NCI-H748 (cell line): Measurements from ENCODE around the gene PCK2.
A peak's percentile ranks its signal among the peaks of the same experiment; 100 is the strongest.

Experiments
- DNase-seq: peaks from one replicate; lab custom pipeline; 2025; ENCODE audit not compliant: unreplicated experiment; lab: John Stamatoyannopoulos, UW

PCK2 gene

DNA sequence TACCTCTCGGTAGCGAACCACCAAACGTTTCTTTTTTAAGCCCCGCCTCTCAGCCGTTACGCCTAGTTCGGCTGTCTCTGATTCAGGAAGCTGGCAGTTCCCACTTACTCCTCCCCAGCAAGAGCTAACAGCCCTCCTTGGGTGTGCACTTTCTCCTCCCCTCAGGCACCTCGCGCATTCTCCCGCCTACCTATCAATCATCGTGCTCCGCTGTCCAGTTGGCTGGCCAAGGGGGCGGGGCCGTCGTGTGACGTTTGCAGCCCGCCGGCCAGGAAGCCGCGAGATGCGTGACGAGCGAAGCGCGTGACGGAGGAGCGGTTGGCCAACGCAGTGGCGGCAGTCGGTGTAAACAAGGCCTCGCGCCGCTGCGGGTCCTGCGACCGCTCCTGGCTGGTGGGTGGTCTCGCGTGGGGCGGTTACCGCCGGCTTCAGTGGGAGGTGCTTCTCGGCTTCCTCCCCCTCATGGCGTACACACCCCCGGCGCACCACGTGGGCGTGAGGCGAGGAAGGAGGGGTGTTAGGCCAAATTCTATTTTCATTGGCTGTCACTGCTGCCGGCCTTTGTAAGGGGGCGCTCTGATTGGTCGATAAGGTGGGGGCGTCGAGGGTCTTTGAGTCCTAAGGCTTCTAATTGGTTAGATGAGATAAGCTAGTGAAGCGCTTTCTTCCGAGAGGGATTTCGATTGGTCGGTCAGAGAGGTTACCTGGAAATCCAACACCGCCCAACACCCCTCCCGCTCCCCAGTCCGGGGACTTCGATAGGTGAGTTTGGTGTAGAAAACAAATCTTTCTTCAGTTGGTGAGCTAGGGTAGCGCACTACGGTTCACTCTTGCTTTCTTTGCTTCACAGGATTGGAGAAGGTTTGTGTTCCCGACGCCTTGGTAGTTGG, 20.7 kb downstream of the PCK2 start, which contains the start of the genes DCAF11 and NRL:
TSS of gene DCAF11 (plus strand) at position 246 of the 890 bp plus-strand sequence. CDS start 818 bp downstream, outside the sequence.
TSS of gene NRL (minus strand) at position 418 of the 890 bp plus-strand sequence. CDS start 32,101 bp downstream, outside the sequence.
- DNase-seq = peak; percentile 99

GRCh38 chr14:24115422-24116127, 21.5 kb downstream of the PCK2 start:
- no peak for DNase-seq

- DNase-seq = no peak
These were observed 22.2 kb downstream of the PCK2 start for GRCh38 chr14:24116128-24116814.

- DNase-seq = no peak
These were observed 23.1 kb downstream of the PCK2 start for GRCh38 chr14:24117179-24117578.

GRCh38 chr14:24119691-24120090, 25.6 kb downstream of the PCK2 start:
- DNase-seq = no peak

DNA sequence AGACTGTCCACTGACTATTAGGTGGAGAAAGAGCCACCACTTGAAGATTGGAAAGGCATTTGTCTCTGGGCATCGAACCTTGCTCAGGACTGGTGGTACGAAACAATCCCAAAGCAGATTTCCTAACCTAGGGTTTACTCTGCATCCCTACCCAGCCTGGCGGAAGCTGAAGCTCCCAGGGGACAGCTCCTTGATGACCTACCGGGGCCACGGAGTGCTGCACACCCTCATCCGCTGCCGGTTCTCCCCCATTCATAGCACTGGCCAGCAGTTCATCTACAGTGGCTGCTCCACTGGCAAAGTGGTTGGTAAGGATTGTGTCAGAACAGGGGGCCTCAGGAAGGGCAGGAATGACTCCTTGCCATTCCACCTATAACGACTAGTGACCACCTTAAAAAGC, 27.1 kb downstream of the PCK2 start:
- no peak for DNase-seq

GRCh38 chr14:24122416-24122815, 28.3 kb downstream of the PCK2 start:
- no peak for DNase-seq

DNA sequence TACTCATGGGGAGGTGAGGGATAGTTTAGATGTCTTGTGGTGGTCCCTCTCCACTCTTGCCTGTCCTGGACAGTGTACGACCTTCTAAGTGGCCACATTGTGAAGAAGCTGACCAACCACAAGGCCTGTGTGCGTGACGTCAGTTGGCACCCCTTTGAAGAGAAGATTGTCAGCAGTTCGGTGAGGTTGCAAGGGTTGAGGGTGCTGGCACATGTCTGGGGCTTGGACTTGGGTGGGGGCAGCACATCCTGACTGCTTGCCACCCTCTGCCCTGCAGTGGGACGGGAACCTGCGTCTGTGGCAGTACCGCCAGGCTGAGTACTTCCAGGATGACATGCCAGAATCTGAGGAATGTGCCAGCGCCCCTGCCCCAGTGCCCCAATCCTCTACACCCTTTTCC, 28.8 kb downstream of the PCK2 start:
- DNase-seq = no peak

DNA sequence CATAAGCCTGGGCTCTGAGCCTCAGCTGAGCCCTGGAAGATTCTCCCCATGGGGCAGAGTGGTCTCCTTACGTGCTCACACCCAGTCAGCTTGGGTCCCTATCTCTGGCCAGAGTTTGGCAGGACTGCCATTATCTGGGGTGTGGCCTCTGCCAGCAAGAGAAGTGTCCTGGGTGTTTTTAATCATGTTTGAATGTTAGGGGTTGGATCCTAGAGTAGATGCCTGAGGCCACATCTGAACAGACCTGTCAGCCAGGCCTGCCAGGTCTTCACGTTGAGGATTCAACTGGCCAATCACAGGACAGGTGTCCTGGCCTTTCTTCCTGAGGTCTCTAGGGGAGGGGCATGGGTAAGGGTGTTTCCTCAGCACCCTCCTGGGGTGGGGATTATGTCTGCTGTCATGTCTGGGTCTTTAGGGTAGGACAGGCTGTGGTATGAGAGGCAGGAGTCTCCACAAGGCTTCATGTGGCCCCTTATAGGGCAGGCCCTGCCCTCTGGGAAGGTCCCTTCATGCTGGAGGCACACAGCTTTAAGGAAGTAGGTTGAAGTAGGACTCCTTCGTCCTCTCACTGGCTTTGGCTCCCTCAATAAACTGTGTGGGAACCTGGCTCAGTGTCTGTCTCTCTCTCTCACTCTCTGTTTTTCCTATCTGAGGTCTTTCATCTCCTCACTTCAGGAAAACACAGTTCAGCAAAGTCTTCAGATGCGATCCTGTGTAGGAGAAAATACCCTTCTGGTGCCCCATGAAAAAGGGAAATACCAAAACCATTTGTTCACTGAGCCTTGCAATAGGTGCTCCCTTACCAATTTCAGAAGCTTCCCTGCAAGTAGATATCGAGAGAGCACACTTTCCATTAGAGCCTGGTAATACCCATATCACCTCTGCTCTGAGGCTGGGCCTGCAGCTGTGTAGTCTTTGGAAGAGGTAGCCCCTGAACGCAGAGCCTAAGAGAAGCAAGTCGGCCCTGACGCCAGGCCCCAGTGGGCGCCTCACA, 29.6 kb downstream of the PCK2 start:
- no peak for DNase-seq

GRCh38 chr14:24126939-24127338, 32.8 kb downstream of the PCK2 start:
- DNase-seq = no peak

GRCh38 chr14:24127673-24128072, 33.6 kb downstream of the PCK2 start:
- no peak for DNase-seq

DNA sequence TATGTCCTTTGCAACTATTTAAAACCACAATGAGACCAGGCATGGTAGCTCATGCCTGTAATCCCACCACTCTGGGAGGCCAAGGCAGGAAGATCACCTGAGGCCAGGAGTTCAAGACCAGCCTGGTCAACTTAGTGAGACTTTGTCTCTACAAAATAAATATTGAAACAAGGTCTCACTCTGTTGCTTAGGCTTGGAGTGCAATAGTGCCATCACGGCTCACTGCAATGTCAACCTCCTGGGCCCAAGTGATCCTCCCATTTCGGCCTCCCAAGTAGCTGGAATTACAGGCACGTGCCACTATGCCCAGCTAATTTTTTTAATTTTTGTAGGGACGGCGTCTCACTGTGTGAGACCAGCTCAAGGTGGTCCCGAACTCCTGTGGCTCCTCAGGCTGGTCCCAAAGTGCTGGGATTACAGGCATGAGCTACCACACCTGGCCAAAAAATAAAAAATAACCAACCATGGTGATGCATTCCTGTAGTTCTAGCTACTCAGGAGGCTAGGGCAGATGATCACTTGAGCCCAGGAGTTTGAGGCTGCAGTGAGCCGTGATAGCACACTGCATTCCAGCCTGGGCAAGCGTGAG, 35.4 kb downstream of the PCK2 start:
- no peak for DNase-seq

DNA sequence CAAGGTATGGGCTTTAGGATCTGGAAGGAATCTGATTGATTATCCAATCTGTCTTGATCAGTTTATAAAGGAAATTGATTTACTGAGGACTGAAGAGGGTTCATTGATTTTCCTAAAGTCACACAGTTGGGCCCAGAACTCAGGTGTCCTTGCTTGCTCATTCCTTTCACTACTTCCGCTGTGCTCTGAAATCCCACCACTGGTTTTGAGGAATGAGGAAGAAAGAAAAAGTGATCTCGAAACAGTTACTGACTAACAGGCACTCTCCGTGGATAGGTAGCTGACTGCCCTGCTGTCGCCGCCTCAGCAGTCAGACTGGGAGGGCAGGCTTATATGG, 36.2 kb downstream of the PCK2 start, which contains the start of gene FITM1:
TSS of gene FITM1 (plus strand) at position 280 of the 337 bp plus-strand sequence. CDS start 905 bp downstream, outside the sequence.
- no peak for DNase-seq

- DNase-seq = no peak
These were observed 36.8 kb downstream of the PCK2 start for GRCh38 chr14:24130717-24131548.

- DNase-seq = no peak
These were observed 37.4 kb downstream of the PCK2 start for GRCh38 chr14:24131549-24131966.

DNA sequence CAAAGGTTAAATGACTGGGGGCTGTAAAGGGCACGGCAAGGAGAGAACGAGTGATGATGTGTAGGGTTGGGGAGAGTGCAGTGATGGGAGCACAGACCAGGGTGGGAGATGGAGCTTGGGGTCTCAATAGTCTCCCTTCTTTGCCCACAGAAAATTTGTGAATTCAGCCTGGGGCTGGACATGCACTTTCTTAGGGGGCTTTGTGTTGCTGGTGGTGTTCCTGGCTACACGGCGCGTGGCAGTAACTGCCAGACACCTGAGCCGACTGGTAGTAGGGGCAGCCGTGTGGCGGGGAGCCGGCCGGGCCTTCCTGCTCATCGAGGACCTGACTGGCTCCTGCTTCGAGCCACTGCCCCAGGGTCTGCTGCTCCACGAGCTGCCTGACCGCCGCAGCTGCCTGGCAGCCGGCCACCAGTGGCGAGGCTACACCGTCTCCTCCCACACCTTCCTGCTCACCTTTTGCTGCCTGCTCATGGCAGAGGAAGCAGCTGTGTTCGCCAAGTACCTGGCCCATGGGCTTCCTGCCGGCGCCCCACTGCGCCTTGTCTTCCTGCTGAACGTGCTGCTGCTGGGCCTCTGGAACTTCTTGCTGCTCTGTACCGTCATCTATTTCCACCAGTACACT, 38.1 kb downstream of the PCK2 start:
- no peak for DNase-seq

GRCh38 chr14:24132976-24133375, 38.9 kb downstream of the PCK2 start:
- no peak for DNase-seq

DNA sequence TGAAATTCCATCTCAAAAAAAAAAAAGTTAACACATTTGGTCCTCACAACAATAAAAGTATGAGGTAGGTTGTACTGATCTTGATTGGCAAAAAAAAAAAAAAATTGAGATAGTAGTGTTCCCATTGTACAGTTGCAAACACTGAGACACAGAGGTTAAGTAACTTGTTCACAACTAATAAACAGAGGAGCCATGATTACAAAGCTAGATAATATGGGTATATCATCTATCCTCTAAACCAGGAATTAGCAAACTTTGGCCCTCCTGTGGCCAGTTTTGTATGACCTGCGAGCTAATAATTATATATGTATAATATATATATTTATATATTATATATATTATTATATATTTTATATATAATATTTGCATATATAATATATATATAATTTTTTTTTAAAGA, 39.6 kb downstream of the PCK2 start:
- no peak for DNase-seq

DNA sequence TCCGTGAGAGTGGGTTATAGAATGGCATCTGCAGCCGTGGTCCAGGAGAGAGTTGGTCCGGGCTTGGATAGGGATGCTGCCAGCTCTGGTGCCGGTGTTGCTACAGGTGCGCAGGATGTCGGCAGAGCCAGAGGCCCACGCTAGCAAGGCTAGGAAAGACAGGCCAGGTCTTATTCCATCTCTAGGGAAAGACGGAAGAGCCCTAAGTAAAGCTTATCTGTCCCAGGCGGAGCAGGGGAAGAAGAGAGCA, 41.4 kb downstream of the PCK2 start:
- no peak for DNase-seq
